Measurements from ENCODE around the gene MAPK8.

The MAPK8 gene

GRCh38 chr10:48462482-48463020 lies 156.1 kb downstream of the MAPK8 start:
- DNase-seq (ENCODE audit: low read depth in 2 of 2) = no peak

- DNase-seq (ENCODE audit: low read depth in 2 of 2) = no peak
Observed at GRCh38 chr10:48463318-48464003, 157.0 kb downstream of the MAPK8 start.

GRCh38 chr10:48464121-48464870 lies 157.8 kb downstream of the MAPK8 start:
- DNase-seq (ENCODE audit: low read depth in 2 of 2) = no peak

- DNase-seq (ENCODE audit: low read depth in 2 of 2) = no peak
Observed at GRCh38 chr10:48464871-48465736, 158.6 kb downstream of the MAPK8 start.

GRCh38 chr10:48465860-48466521 lies 159.5 kb downstream of the MAPK8 start:
- DNase-seq (ENCODE audit: low read depth in 2 of 2) = no peak

GRCh38 chr10:48466611-48467240 lies 160.2 kb downstream of the MAPK8 start:
- DNase-seq (ENCODE audit: low read depth in 2 of 2) = no peak

GRCh38 chr10:48467669-48468068 lies 161.2 kb downstream of the MAPK8 start:
- DNase-seq (ENCODE audit: low read depth in 2 of 2) = no peak

- DNase-seq (ENCODE audit: low read depth in 2 of 2) = no peak
Observed at GRCh38 chr10:48468130-48468790, 161.8 kb downstream of the MAPK8 start.

GRCh38 chr10:48468866-48469511 lies 162.5 kb downstream of the MAPK8 start:
- DNase-seq (ENCODE audit: low read depth in 2 of 2) = no peak

- DNase-seq (ENCODE audit: low read depth in 2 of 2) = no peak
Observed at GRCh38 chr10:48469516-48470020, 163.1 kb downstream of the MAPK8 start.

- DNase-seq (ENCODE audit: low read depth in 2 of 2) = no peak
Observed at GRCh38 chr10:48470115-48470892, 163.8 kb downstream of the MAPK8 start.

- DNase-seq (ENCODE audit: low read depth in 2 of 2) = no peak
Observed at GRCh38 chr10:48470893-48471805, 164.7 kb downstream of the MAPK8 start.

GRCh38 chr10:48472501-48473069 lies 166.1 kb downstream of the MAPK8 start:
- DNase-seq (ENCODE audit: low read depth in 2 of 2) = no peak

GRCh38 chr10:48473704-48474103 lies 167.2 kb downstream of the MAPK8 start:
- no peak for DNase-seq (ENCODE audit: low read depth in 2 of 2)

- DNase-seq (ENCODE audit: low read depth in 2 of 2) = no peak
Observed at GRCh38 chr10:48474765-48475365, 168.4 kb downstream of the MAPK8 start.

GRCh38 chr10:48475943-48476278 lies 169.4 kb downstream of the MAPK8 start:
- DNase-seq (ENCODE audit: low read depth in 2 of 2) = no peak

GRCh38 chr10:48476279-48476982 lies 170.0 kb downstream of the MAPK8 start:
- no peak for DNase-seq (ENCODE audit: low read depth in 2 of 2)
